Caco-2 (cell line): Measurements from ENCODE around the gene IGSF3. TPM values are rescaled to one million over a fixed set of nuclear protein-coding genes. Genes with fewer than 3 reads are reported as not detected.
"Not testable (repeated sequence)": the region's sequence is repeated elsewhere in the genome, so short reads cannot be mapped to it uniquely, and the experiment has no call there.

Experiments used
- BruUV-seq: library from RNA; stranded (reverse); fragments of 400-500 nt; replicated peaks from 2 replicates; lab custom pipeline; 2021; lab: Mats Ljungman, UMichigan
- CTCF ChIA-PET: fragments of 300-600 bp; sonication (Branson Sonifier 250); formaldehyde crosslinking; loops from one replicate; lab custom pipeline; 2022; ENCODE audit warnings: antibody characterized with exemption; lab: Charles Lee
- POLR2A ChIA-PET: fragments of 300-600 bp; sonication (Branson Sonifier 250); formaldehyde crosslinking; loops from one replicate; lab custom pipeline; 2022; ENCODE audit warnings: antibody characterized with exemption; lab: Charles Lee
- DNase-seq, 2 experiments: peaks; one replicate each; pipeline versions ENCODE4 v3.0.0 to v3.0.0-alpha.2; 2020 to 2022
- H3K27me3 ChIP-seq: replicated peaks from 2 replicates; pipeline ENCODE4 v1.6.0; 2011; ENCODE audit warnings: low read length; ENCODE audit not compliant: control insufficient read depth, insufficient read depth
- H3K36me3 ChIP-seq: 2 replicates; pipeline ENCODE4 v1.5.1; 2011; ENCODE audit warnings: low read length; ENCODE audit not compliant: control insufficient read depth, insufficient read depth
- H3K4me1 ChIP-seq: fragments of 250-450 bp; sonication (Bioruptor Pico); 2 replicates; pipeline ENCODE4 v1.5.1; 2020; ENCODE audit warnings: mild to moderate bottlenecking
- H3K4me3 ChIP-seq: 2 replicates; pipeline ENCODE4 v1.5.1; 2011; ENCODE audit warnings: low read depth, mild to moderate bottlenecking, control low read depth, low read length
- H3K9me3 ChIP-seq: fragments of 250-450 bp; sonication (Bioruptor Pico); 2 replicates; pipeline ENCODE4 v1.5.1; 2020; ENCODE audit warnings: mild to moderate bottlenecking, moderate library complexity
- H3K27ac Mint-ChIP-seq: one replicate; pipeline ENCODE4 v1.8.0; 2022; ENCODE audit warnings: mixed read lengths; ENCODE audit not compliant: unreplicated experiment
- H3K27me3 Mint-ChIP-seq: one replicate; pipeline ENCODE4 v1.8.0; 2022; ENCODE audit warnings: mixed read lengths; ENCODE audit not compliant: insufficient read depth, unreplicated experiment
- H3K36me3 Mint-ChIP-seq: one replicate; pipeline ENCODE4 v1.8.0; 2022; ENCODE audit warnings: mild to moderate bottlenecking, mixed read lengths; ENCODE audit not compliant: insufficient read depth, unreplicated experiment
- H3K4me1 Mint-ChIP-seq: one replicate; pipeline ENCODE4 v1.8.0; 2022; ENCODE audit warnings: low read depth, mixed read lengths; ENCODE audit not compliant: unreplicated experiment
- H3K4me3 Mint-ChIP-seq: one replicate; pipeline ENCODE4 v1.8.0; 2022; ENCODE audit warnings: mild to moderate bottlenecking, moderate library complexity, mixed read lengths; ENCODE audit not compliant: unreplicated experiment
- H3K9me3 Mint-ChIP-seq: one replicate; pipeline ENCODE4 v1.8.0; 2022; ENCODE audit warnings: mixed read lengths; ENCODE audit not compliant: unreplicated experiment
- CTCF ChIP-seq, 2 experiments: fragments of 200-600 bp in 1 of 2; IDR thresholded peaks; 1 replicate in 1 of 2; 2 replicates in 1 of 2; pipeline versions ENCODE4 v1.5.1 to v1.8.0; 2011 to 2022; ENCODE audit warnings: antibody characterized with exemption in 1 of 2, control low read depth in 1 of 2, inconsistent platforms in 1 of 2, low read depth in 1 of 2, low read length in 1 of 2, mild to moderate bottlenecking in 1 of 2, moderate library complexity in 1 of 2; ENCODE audit not compliant: insufficient read depth in 1 of 2, severe bottlenecking in 1 of 2, unreplicated experiment in 1 of 2
- intact Hi-C: fragments of 100-400 bp; cut with micrococcal nuclease; formaldehyde crosslinking; loops from one replicate; pipeline ENCODE4 v1.10.0; 2022; ENCODE audit not compliant: unreplicated experiment
- total RNA-seq: library from RNA; stranded (reverse); gene quantifications from 2 replicates; pipeline ENCODE4 v1.2.3, GENCODE V29; 2022

IGSF3 gene
- total RNA-seq, 1 experiment from 2014 or later, result 24.0 TPM

GRCh38 chr1:116605315-116605714 lies 62.2 kb downstream of the IGSF3 start:
- Mint-ChIP-seq H3K27me3 (no peaks in the 10 kb centered on the region), H3K36me3 (peaks cover 1% of the 10 kb centered on the region), H3K4me1 (peaks cover 6% of the 10 kb centered on the region), H3K27ac (no peak overlapping the region), H3K4me3 (no peak overlapping the region), H3K9me3 (no peaks in the 10 kb centered on the region)
- no TSS peak for BruUV-seq
- ChIA-PET CTCF (no interaction called here), POLR2A (no interaction called here)
- Histone ChIP-seq H3K27me3 (no peaks in the 10 kb centered on the region), H3K4me3 (no peak overlapping the region), H3K36me3 (no peaks in the 10 kb centered on the region), H3K9me3 (no peaks in the 10 kb centered on the region), H3K4me1 (no peaks in the 10 kb centered on the region)
- intact Hi-C loops, result no loop called here
- no peak for TF ChIP-seq CTCF (IDR thresholded peaks at IDR 0.05; ENCODE audit: insufficient read depth in 1 of 2, low read depth in 1 of 2, low read length in 1 of 2, severe bottlenecking in 1 of 2, unreplicated experiment in 1 of 2)
- DNase-seq, result no peak

- H3K4me1 Mint-ChIP-seq, CTCF ChIA-PET, DNase-seq, H3K27me3 ChIP-seq, H3K36me3 ChIP-seq, H3K4me3 ChIP-seq, H3K27me3 Mint-ChIP-seq, BruUV-seq, H3K4me1 ChIP-seq, H3K27ac Mint-ChIP-seq, H3K36me3 Mint-ChIP-seq, intact Hi-C loops, H3K9me3 ChIP-seq, H3K9me3 Mint-ChIP-seq, H3K4me3 Mint-ChIP-seq, POLR2A ChIA-PET: not testable (repeated sequence)
Observed at GRCh38 chr1:116604408-116604807, 63.1 kb downstream of the IGSF3 start.

GRCh38 chr1:116603646-116604045 lies 63.9 kb downstream of the IGSF3 start:
- H3K4me3 Mint-ChIP-seq, DNase-seq, BruUV-seq, H3K9me3 Mint-ChIP-seq, H3K27me3 ChIP-seq, H3K36me3 ChIP-seq, H3K27ac Mint-ChIP-seq, H3K4me1 Mint-ChIP-seq, H3K4me1 ChIP-seq, H3K9me3 ChIP-seq, CTCF ChIA-PET, H3K4me3 ChIP-seq, intact Hi-C loops, H3K27me3 Mint-ChIP-seq, POLR2A ChIA-PET, H3K36me3 Mint-ChIP-seq: not testable (repeated sequence)

- POLR2A ChIA-PET, intact Hi-C loops, H3K9me3 ChIP-seq, H3K27ac Mint-ChIP-seq, BruUV-seq, H3K4me1 Mint-ChIP-seq, CTCF ChIA-PET, DNase-seq, H3K27me3 ChIP-seq, H3K4me3 ChIP-seq, H3K4me3 Mint-ChIP-seq, H3K4me1 ChIP-seq, H3K27me3 Mint-ChIP-seq, H3K36me3 ChIP-seq, H3K36me3 Mint-ChIP-seq, H3K9me3 Mint-ChIP-seq: not testable (repeated sequence)
Observed at GRCh38 chr1:116599369-116599768, 68.2 kb downstream of the IGSF3 start.

GRCh38 chr1:116598420-116599036 lies 69.0 kb downstream of the IGSF3 start:
- H3K9me3 Mint-ChIP-seq, POLR2A ChIA-PET, H3K9me3 ChIP-seq, H3K4me3 ChIP-seq, H3K27ac Mint-ChIP-seq, H3K4me1 ChIP-seq, intact Hi-C loops, H3K27me3 Mint-ChIP-seq, H3K36me3 ChIP-seq, BruUV-seq, H3K27me3 ChIP-seq, H3K4me1 Mint-ChIP-seq, CTCF ChIA-PET, H3K4me3 Mint-ChIP-seq, H3K36me3 Mint-ChIP-seq, DNase-seq: not testable (repeated sequence)

GRCh38 chr1:116597388-116597787 lies 70.1 kb downstream of the IGSF3 start:
- CTCF ChIA-PET, POLR2A ChIA-PET, H3K27me3 ChIP-seq, H3K4me1 ChIP-seq, H3K9me3 Mint-ChIP-seq, BruUV-seq, H3K27me3 Mint-ChIP-seq, H3K9me3 ChIP-seq, H3K36me3 Mint-ChIP-seq, H3K4me3 ChIP-seq, H3K4me1 Mint-ChIP-seq, DNase-seq, H3K36me3 ChIP-seq, intact Hi-C loops, H3K27ac Mint-ChIP-seq: not testable (repeated sequence)
- peak overlapping the region; percentile 7 for H3K4me3 Mint-ChIP-seq
